Muscle layer of duodenum (tissue), 2 donors: ENCODE measurements around the gene PRAMEF12.
"Not testable (repeated sequence)": the region's sequence is repeated elsewhere in the genome, so short reads cannot be mapped to it uniquely, and the experiment has no call there.

ENCODE experiments used
- H3K27ac ChIP-seq: one replicate; pipeline ENCODE4 v1.7.0; 2013; ENCODE audit warnings: mild to moderate bottlenecking, low read length
- H3K27me3 ChIP-seq: one replicate; pipeline ENCODE4 v1.7.0; 2013; ENCODE audit warnings: low read depth, mild to moderate bottlenecking, control low read depth, low read length
- H3K36me3 ChIP-seq, 2 donors: one replicate each; pipeline ENCODE4 v1.7.0; 2013; ENCODE audit warnings: low read length in 2 of 2, control low read depth in 1 of 2, mild to moderate bottlenecking in 1 of 2; ENCODE audit not compliant: insufficient read depth in 2 of 2, control insufficient read depth in 1 of 2
- H3K4me1 ChIP-seq, 2 donors: one replicate each; pipeline ENCODE4 v1.7.0; 2013; ENCODE audit warnings: low read length in 2 of 2, mild to moderate bottlenecking in 2 of 2, control low read depth in 1 of 2, moderate library complexity in 1 of 2; ENCODE audit not compliant: insufficient read depth in 2 of 2, control insufficient read depth in 1 of 2
- H3K4me3 ChIP-seq, 2 donors: one replicate each; pipeline ENCODE4 v1.7.0; 2013; ENCODE audit warnings: low read length in 2 of 2, low read depth in 1 of 2, mild to moderate bottlenecking in 1 of 2
- H3K9me3 ChIP-seq, 2 donors: one replicate each; pipeline ENCODE4 v1.7.0; 2013; ENCODE audit warnings: low read length in 2 of 2, control low read depth in 1 of 2, mild to moderate bottlenecking in 1 of 2; ENCODE audit not compliant: control insufficient read depth in 1 of 2
- donor health status: healthy.

Gene PRAMEF12

DNA sequence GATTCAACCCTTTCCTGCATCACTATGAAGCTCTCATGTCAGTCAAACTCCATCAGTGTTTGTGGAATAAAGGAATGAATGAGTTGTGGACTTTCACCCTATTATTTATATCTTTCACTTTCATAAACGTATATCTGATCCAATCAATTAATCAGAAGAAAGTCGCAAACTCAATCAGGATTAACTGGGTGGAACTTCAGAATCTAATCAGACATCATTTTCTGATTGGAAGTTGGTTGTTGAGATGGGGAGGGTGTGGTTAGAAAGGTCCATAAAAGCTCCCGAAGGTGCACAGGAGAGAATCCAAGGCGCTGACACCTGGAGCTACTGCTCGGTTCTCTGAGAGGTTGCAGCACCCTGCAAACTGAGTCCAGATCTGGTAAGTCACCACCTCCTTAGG is at the start of gene PRAMEF12:
PRAMEF12 (plus strand) TSS at position 301 of the 400 bp plus-strand sequence. CDS start 1,130 bp downstream, outside the sequence.
- H3K27me3 ChIP-seq, result no peaks in the 10 kb centered on the region
- H3K4me3 ChIP-seq, result no peak within 1 kb of the TSS
- H3K9me3 ChIP-seq, result no peaks in the 10 kb centered on the region
- H3K4me1 ChIP-seq, result no peaks in the 10 kb centered on the region
- H3K27ac ChIP-seq, result no peak within 1 kb of the TSS
- no peaks in the 10 kb centered on the region for H3K36me3 ChIP-seq

DNA sequence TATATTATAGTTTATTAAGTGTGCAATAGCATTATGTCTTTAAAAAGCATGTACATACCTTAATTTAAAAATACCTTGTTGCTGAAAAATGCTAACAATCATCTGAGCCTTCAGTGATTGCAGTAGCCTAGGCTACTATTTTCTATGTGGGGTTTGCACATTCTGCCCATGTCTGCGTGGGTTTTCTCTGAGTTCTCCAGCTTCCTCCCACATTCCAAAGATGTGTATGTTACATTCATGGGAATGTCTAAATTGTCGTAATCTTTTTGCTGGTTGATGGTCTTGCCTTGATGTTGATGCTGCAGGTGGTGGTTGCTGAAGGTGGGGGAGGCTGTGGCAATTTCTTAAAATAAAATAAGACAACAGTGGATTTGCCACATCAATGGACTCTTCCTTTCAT is 45.1 kb upstream of the PRAMEF12 start:
- Histone ChIP-seq H3K4me3 (no peak overlapping the region), H3K4me1 (no peaks in the 10 kb centered on the region), H3K27ac (no peak overlapping the region), H3K36me3 (no peaks in the 10 kb centered on the region), H3K27me3 (no peaks in the 10 kb centered on the region), H3K9me3 (peaks cover 0 to 15% of the 10 kb centered on the region in 2 donors)

DNA sequence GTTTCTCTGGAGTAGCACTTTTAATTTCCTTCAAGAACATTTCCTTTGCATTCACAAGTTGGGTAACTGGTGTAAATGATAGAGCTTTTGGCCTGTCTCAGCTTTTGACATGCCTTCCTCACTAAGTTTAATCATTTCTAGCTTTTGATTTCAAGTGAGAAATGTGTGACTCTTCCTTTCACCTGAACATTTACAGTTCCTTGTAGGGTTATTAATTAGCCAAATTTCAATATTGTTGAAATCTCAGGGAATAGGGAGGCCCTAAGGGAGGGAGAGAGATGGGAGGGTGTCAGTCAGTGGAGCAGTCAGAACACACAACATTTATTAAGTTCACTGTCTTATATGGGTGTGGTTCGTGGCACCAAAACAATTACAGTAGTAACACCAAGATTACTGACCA is 43.4 kb upstream of the PRAMEF12 start:
- H3K27ac ChIP-seq, result no peak overlapping the region
- H3K27me3 ChIP-seq, result no peaks in the 10 kb centered on the region
- H3K9me3 ChIP-seq, result peaks cover 0 to 15% of the 10 kb centered on the region in 2 donors
- H3K4me1 ChIP-seq, result no peaks in the 10 kb centered on the region
- no peak overlapping the region for H3K4me3 ChIP-seq
- no peaks in the 10 kb centered on the region for H3K36me3 ChIP-seq

- peaks cover 0 to 15% of the 10 kb centered on the region in 2 donors for H3K9me3 ChIP-seq
- not testable (repeated sequence) for H3K27me3 ChIP-seq, H3K36me3 ChIP-seq, H3K4me1 ChIP-seq, H3K27ac ChIP-seq, H3K4me3 ChIP-seq
These were observed 42.5 kb upstream of the PRAMEF12 start for GRCh38 chr1:12731084-12731483.

DNA sequence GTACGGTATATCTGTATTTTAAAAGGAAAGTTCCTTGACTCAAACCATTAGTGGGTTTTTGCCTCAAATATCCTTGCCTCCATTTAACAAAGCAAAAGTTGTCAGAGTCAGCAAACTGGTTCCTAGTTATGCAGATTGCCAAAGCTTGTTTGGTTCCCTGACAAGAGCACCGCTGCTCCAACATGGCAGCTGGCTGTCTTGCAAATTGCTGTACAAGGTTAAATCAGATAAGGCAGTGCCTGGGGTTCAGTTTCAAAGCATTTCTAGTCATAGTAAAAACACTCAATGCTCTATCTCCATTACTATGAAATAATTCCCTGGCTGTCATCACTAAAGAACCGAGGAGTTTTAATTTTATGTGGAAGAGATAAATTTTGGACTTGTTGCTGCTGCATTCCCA is 38.9 kb upstream of the PRAMEF12 start:
- peaks cover 0 to 11% of the 10 kb centered on the region in 2 donors for H3K9me3 ChIP-seq
- H3K4me1 ChIP-seq, result no peaks in the 10 kb centered on the region
- no peak overlapping the region for H3K4me3 ChIP-seq
- no peaks in the 10 kb centered on the region for H3K36me3 ChIP-seq
- H3K27me3 ChIP-seq, result no peaks in the 10 kb centered on the region
- no peak overlapping the region for H3K27ac ChIP-seq

GRCh38 chr1:12738934-12739333 is 34.6 kb upstream of the PRAMEF12 start:
- no peaks in the 10 kb centered on the region for H3K9me3 ChIP-seq
- no peaks in the 10 kb centered on the region for H3K27me3 ChIP-seq
- H3K36me3 ChIP-seq, result no peaks in the 10 kb centered on the region
- no peak overlapping the region for H3K4me3 ChIP-seq
- H3K4me1 ChIP-seq, result no peaks in the 10 kb centered on the region
- H3K27ac ChIP-seq, result no peak overlapping the region

DNA sequence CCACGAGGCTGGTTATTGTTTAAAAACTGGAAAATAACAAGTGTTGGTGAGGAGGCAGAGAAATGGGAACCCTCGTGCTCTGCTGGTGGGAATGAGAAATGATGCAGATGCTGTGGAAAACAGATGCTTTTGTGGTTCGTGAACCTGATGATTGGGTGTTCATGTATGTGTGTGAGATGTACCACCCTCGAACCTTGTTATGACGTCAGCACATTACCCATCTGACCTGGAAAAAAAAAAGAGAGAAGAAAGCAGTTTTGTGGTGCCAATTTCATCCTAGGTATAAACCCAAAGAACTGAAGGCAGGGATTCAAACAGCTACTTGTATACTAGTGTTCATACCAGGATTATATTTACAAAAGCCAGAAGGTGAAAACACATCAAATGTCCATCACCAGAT is 33.9 kb upstream of the PRAMEF12 start:
- no peaks in the 10 kb centered on the region for H3K4me1 ChIP-seq
- no peaks in the 10 kb centered on the region for H3K27me3 ChIP-seq
- no peak overlapping the region for H3K27ac ChIP-seq

GRCh38 chr1:12741946-12742345 is 31.6 kb upstream of the PRAMEF12 start:
- Histone ChIP-seq H3K27me3 (no peaks in the 10 kb centered on the region), H3K4me3 (no peak overlapping the region), H3K9me3 (no peaks in the 10 kb centered on the region), H3K4me1 (peaks cover 0 to 9% of the 10 kb centered on the region in 2 donors), H3K27ac (no peak overlapping the region), H3K36me3 (no peaks in the 10 kb centered on the region)

More for the DNA sequence above, 33.9 kb upstream of the PRAMEF12 start:
- Histone ChIP-seq H3K4me3 (no peak overlapping the region), H3K36me3 (no peaks in the 10 kb centered on the region), H3K9me3 (no peaks in the 10 kb centered on the region)

DNA sequence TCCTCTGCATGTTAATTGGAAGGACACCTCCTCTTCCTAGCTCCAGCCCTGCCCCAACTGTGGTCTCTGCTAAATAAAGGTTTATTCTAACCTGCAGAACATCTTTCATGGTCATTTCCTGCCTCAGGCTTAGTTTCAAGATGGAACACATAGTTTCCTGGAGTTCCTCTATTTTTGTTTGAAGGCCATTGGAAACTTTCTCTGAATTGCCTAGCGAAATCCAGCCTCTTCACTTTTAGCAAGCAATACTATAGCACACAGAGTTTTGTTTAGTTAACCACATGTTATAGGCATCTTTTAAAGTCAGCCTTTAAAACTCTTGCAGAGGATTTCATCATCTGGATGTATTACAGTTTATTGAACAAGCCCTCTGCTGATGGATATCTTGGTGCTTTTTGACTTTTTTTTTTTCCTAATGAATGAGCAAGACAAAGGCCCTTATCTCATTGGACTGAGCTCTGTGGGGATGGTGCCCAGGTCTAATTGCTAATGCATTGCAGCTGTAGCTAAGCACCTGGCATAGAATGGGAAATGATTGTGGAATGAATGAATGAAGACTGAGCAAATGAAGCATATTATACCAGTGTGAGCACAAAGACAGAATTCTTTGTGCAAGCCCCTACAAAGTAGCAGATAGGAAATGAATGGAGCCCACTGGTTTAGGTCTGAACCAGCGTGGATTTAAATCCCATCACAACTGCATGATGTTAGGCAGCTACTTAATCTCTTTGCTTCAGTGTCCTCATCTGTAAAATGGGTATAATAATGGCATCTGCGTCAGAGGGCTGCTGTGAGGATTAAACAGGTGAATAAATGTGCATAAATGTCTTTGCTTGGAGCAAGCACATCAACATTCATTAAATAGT is 28.2 kb upstream of the PRAMEF12 start:
- no peak overlapping the region for H3K4me3 ChIP-seq
- no peaks in the 10 kb centered on the region for H3K27me3 ChIP-seq
- no peak overlapping the region for H3K27ac ChIP-seq
- peaks cover 14 to 18% of the 10 kb centered on the region in 2 donors for H3K9me3 ChIP-seq
- no peaks in the 10 kb centered on the region for H3K36me3 ChIP-seq
- H3K4me1 ChIP-seq, result peaks cover 0 to 9% of the 10 kb centered on the region in 2 donors

- Histone ChIP-seq H3K27me3 (no peaks in the 10 kb centered on the region), H3K9me3 (peaks cover 16 to 18% of the 10 kb centered on the region in 2 donors), H3K36me3 (no peaks in the 10 kb centered on the region), H3K27ac (no peak within 1 kb of the TSS), H3K4me1 (peaks cover 0 to 9% of the 10 kb centered on the region in 2 donors), H3K4me3 (no peak within 1 kb of the TSS)
These were observed 27.6 kb upstream of the PRAMEF12 start, which contains the start of gene CFAP107 for GRCh38 chr1:12745992-12746323. CFAP107 (plus strand) TSS chr1:12746200; CDS start chr1:12746431, 231 bp downstream.

- H3K27ac ChIP-seq, result no peak overlapping the region
- no peak overlapping the region for H3K4me3 ChIP-seq
- H3K36me3 ChIP-seq, result no peaks in the 10 kb centered on the region
- H3K27me3 ChIP-seq, result no peaks in the 10 kb centered on the region
- peaks cover 16 to 18% of the 10 kb centered on the region in 2 donors for H3K9me3 ChIP-seq
- H3K4me1 ChIP-seq, result peaks cover 0 to 9% of the 10 kb centered on the region in 2 donors
These were observed 24.7 kb upstream of the PRAMEF12 start for GRCh38 chr1:12748778-12749355.
